Loucy (cell line): Measurements from ENCODE around the gene SMAP1.

Source experiments
- CTCF ChIP-seq: fragments of 200-600 bp; sonication (generic); conservative IDR thresholded peaks from 2 replicates; pipeline ENCODE4 v1.5.1; 2014; ENCODE audit warnings: mild to moderate bottlenecking, antibody characterized with exemption, low read length
- EZH2phosphoT487 ChIP-seq: fragments of 200-600 bp; IDR thresholded peaks from 2 replicates; pipeline ENCODE4 v1.6.1; 2018; ENCODE audit warnings: antibody characterized with exemption, mild to moderate bottlenecking, moderate library complexity, borderline replicate concordance

DNA sequence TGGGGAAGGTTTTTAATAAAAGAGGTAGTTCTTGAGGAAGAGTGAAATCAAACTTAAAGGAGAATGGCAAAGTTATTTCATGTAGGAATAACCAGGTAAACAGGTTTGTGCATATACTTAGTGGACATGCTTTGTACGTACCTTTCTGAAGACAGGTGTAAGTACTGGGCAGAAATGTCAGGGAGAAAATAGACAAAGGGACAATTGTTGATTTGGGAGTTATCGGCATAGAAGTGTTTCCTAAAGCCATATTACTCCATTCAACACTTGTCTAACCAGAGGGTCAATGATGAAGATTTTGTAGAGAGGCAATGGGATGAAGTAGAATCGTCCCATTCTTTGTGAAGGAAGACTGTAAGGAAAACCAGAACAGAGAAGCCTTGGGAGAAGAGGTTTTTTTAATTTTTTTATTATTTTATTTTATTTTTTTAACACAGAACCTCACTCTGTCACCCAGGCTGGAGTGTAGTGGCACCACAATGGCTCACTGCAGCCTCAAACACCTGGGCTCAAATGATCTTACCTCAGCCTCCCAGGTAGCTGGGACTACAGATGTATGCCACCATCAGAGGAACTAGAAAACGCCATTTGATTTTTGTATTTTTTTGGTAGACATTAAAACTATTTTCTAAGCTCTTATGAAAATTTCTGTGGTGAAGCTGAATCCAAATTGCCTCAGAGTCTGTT is 18.0 kb downstream of the SMAP1 start:
- TF ChIP-seq CTCF (no peak), EZH2phosphoT487 (no peak)
